GM12878 (cell line): ENCODE data around the gene AXL. TPM values are rescaled to one million over a fixed set of nuclear protein-coding genes. Genes with fewer than 3 reads are reported as not detected.

Source experiments
- BACH1 ChIP-seq: fragments of 450-650 bp; IDR thresholded peaks from 2 replicates; pipeline ENCODE4 v1.6.1; 2017; ENCODE audit warnings: mild to moderate bottlenecking, borderline replicate concordance
- CBFB ChIP-seq: IDR thresholded peaks from 2 replicates; pipeline ENCODE4 v1.6.1; 2016; ENCODE audit warnings: antibody characterized with exemption, low read depth
- CBX3 ChIP-seq: fragments of 200-600 bp; sonication (generic); IDR thresholded peaks from 2 replicates; pipeline ENCODE4 v1.6.1; 2016; ENCODE audit warnings: low read depth, borderline replicate concordance
- CEBPB ChIP-seq, 2 experiments: fragments of 150-350 bp in 1 of 2; IDR thresholded peaks; 2 replicates each; pipeline ENCODE4 v1.6.1; 2012 to 2014; ENCODE audit warnings: low read depth in 2 of 2, low read length in 2 of 2, borderline replicate concordance in 1 of 2, inconsistent platforms in 1 of 2
- CHD2 ChIP-seq: IDR thresholded peaks from 2 replicates; pipeline ENCODE4 v1.6.1; 2011; ENCODE audit warnings: low read depth, low read length, improper control_type of control experiment, borderline replicate concordance
- EGR1 ChIP-seq, 2 experiments: IDR thresholded peaks; 1 replicate in 1 of 2; 2 replicates in 1 of 2; pipeline ENCODE4 v1.6.1; 2011 to 2012; ENCODE audit warnings: low read depth in 2 of 2, low read length in 2 of 2, borderline replicate concordance in 1 of 2, mild to moderate bottlenecking in 1 of 2, moderate library complexity in 1 of 2
- EZH2 ChIP-seq: IDR thresholded peaks from 2 replicates; pipeline ENCODE4 v1.6.1; 2012; ENCODE audit warnings: low read depth, mild to moderate bottlenecking, control low read depth, inconsistent platforms, low read length, borderline replicate concordance; ENCODE audit not compliant: control insufficient read depth
- FOXM1 ChIP-seq: IDR thresholded peaks from 2 replicates; pipeline ENCODE4 v1.6.1; 2012; ENCODE audit warnings: low read depth, mild to moderate bottlenecking, inconsistent platforms, low read length, moderate library complexity
- GABPA ChIP-seq: IDR thresholded peaks from 2 replicates; pipeline ENCODE4 v1.6.1; 2014; ENCODE audit warnings: antibody characterized with exemption, low read depth, mild to moderate bottlenecking, inconsistent platforms
- IKZF2 ChIP-seq, 2 experiments: fragments of 450-650 bp; IDR thresholded peaks; 2 replicates each; pipeline ENCODE4 v1.6.1; 2017; ENCODE audit warnings: mild to moderate bottlenecking in 2 of 2, moderate library complexity in 2 of 2
- IRF4 ChIP-seq: IDR thresholded peaks from 2 replicates; pipeline ENCODE4 v1.6.1; 2011; ENCODE audit warnings: low read depth, low read length
- KDM1A ChIP-seq: fragments of 200-600 bp; sonication (generic); IDR thresholded peaks from 2 replicates; pipeline ENCODE4 v1.6.1; 2016; ENCODE audit warnings: borderline replicate concordance
- MEF2A ChIP-seq: IDR thresholded peaks from 2 replicates; pipeline ENCODE4 v1.6.1; 2011; ENCODE audit warnings: low read depth, mild to moderate bottlenecking, low read length, moderate library complexity; ENCODE audit not compliant: insufficient read depth
- MXI1 ChIP-seq: fragments of 150-350 bp; IDR thresholded peaks from 2 replicates; pipeline ENCODE4 v1.6.1; 2011; ENCODE audit warnings: low read depth, mild to moderate bottlenecking, inconsistent platforms, low read length, improper control_type of control experiment
- MYB ChIP-seq: fragments of 150-350 bp; IDR thresholded peaks from 2 replicates; pipeline ENCODE4 v1.6.1; 2014; ENCODE audit warnings: mild to moderate bottlenecking, low read depth, low read length, borderline replicate concordance
- NR2C1 ChIP-seq: fragments of 450-650 bp; IDR thresholded peaks from 2 replicates; pipeline ENCODE4 v1.6.1; 2017; ENCODE audit warnings: antibody characterized with exemption, mild to moderate bottlenecking, moderate library complexity
- NRF1 ChIP-seq: conservative IDR thresholded peaks from 2 replicates; pipeline ENCODE4 v1.6.1; 2011; ENCODE audit warnings: mild to moderate bottlenecking, low read depth, low read length, improper control_type of control experiment
- POU2F2 ChIP-seq: IDR thresholded peaks from 3 replicates; pipeline ENCODE4 v1.6.1; 2011; ENCODE audit warnings: low read depth, mild to moderate bottlenecking, low read length, borderline replicate concordance
- SIN3A ChIP-seq: IDR thresholded peaks from 2 replicates; pipeline ENCODE4 v1.6.1; 2012; ENCODE audit warnings: low read depth, low read length, improper control_type of control experiment
- SMARCA5 ChIP-seq: fragments of 450-650 bp; IDR thresholded peaks from 2 replicates; pipeline ENCODE4 v1.6.1; 2017; ENCODE audit warnings: mild to moderate bottlenecking
- SREBF1 ChIP-seq: IDR thresholded peaks from 2 replicates; pipeline ENCODE4 v1.6.1; 2012; ENCODE audit warnings: mild to moderate bottlenecking, low read length
- ZNF274 ChIP-seq: IDR thresholded peaks from one replicate; pipeline ENCODE4 v1.8.0; 2011; ENCODE audit not compliant: insufficient read length, insufficient read depth
- ZNF384 ChIP-seq: IDR thresholded peaks from 2 replicates; pipeline ENCODE4 v1.6.1; 2012; ENCODE audit warnings: low read depth, mild to moderate bottlenecking, low read length, improper control_type of control experiment, borderline replicate concordance
- ZNF622 ChIP-seq: fragments of 450-650 bp; IDR thresholded peaks from 2 replicates; pipeline ENCODE4 v1.6.1; 2017; ENCODE audit warnings: mild to moderate bottlenecking, inconsistent platforms
- polyA plus RNA-seq, 11 experiments: library from polyadenylated mRNA; depleted of rRNA in 4 of 11; unstranded in 6 of 11; stranded (reverse) in 5 of 11; fragments of >200 nt; fragmentation: Nextera tagmentation in 4 of 11; fragmentation: Illumina TruSeq in 1 of 11; extraction: Ambion mirVana in 4 of 11; extraction: Trizol in 1 of 11; gene quantifications; 1 replicate in 1 of 11; 2 replicates in 10 of 11; pipeline versions ENCODE4 v1.2.1 to v1.2.3, GENCODE V29; 2011 to 2016; ENCODE audit warnings: inconsistent platforms in 2 of 11, missing spikeins in 2 of 11, low read depth in 1 of 11
- total RNA-seq, 4 experiments: library from RNA; depleted of rRNA in 3 of 4; stranded (reverse); fragments of >200 nt in 3 of 4; fragmentation: Illumina TruSeq in 1 of 4; extraction: Trizol in 1 of 4; gene quantifications; 2 replicates each; pipeline versions ENCODE4 v1.2.1 to v1.2.3, GENCODE V29; 2013 to 2021
- TF ChIP-seq, protein P1 (sequence below): fragments of 450-650 bp; IDR thresholded peaks from 2 replicates; pipeline ENCODE4 v1.6.1; 2014; ENCODE audit warnings: mild to moderate bottlenecking
- TF ChIP-seq, protein P2 (sequence below): fragments of 450-650 bp; formaldehyde crosslinking; IDR thresholded peaks from 2 replicates; pipeline ENCODE4 v1.4.0; 2020; ENCODE audit warnings: mild to moderate bottlenecking, moderate library complexity

AXL gene
- total and polyA plus RNA-seq, 10 of the 15 experiments (the other 5 are each of a cell fraction or from before 2014, with no cell fraction given), result under 0.01 to 0.33 (median 0.07) TPM; not detected in 4

DNA sequence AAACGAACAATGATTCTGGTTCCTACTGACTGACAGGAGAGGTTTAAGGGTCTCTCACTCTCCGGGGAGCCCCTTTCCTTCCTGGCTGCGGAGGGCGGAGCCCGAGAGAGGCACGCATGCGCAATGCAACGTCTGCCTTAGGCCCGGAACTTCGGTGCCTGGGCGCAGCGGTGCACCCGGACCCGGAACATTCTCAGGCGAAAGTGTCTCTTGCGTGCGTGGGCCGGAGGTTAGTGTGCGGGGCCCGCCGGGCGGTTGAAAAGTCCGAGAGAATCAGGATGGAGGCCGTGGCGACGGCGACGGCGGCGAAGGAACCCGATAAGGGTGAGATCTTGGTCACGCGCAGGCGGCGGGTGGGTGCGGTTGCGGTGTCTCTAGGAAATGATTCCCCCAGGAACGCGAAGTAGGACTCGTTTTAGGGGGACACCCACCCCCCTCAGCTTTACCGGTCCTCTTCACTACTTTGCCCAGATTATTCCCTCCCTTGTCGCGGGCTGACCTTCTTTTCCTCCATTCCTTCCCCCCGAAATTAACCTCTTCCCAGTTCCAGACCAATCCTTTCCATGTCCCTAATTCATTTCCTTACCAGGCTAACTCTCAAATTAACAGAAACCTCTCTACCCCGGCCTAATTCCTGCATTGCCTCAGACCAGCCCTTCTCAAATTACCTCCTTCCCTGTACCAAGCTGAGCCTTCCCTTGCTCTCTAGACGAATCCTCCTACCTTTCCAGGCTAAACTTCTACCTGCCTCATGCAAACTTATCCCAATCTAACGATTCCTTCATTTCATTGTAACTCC lies 91.2 kb downstream of the AXL start, which contains the start of gene CCDC97 (continued):
- TF ChIP-seq IKZF2 (IDR thresholded peaks at IDR 0.05) (peak; percentile 65 to 85), POU2F2 (peak; percentile 84; the same call in 2 of the 3 replicates), IRF4 (no peak; the same call in 1 of the 2 replicates), EGR1 (IDR thresholded peaks at IDR 0.05; ENCODE audit: borderline replicate concordance in 1 of 2, low read depth in 2 of 2, low read length in 2 of 2) (peak in 1 of 2 experiments; percentile 73; a peak in 2 of 3 replicates), MYB (no peak), ZNF274 (no peak), NR2C1 (peak; percentile 79), SREBF1 (no peak), KDM1A (no peak), CBFB (peak; percentile 98), CBX3 (no peak), NRF1 (peak; percentile 84), MEF2A (0 out of 2 replicates have a peak, but pooled peaks have one; percentile 31), SMARCA5 (peak; percentile 78), SIN3A (peak; percentile 82; the same call in 1 of the 2 replicates), FOXM1 (peak; percentile 61; the same call in 1 of the 2 replicates), CHD2 (peak; percentile 52), ZNF622 (no peak), ZNF384 (no peak), EZH2 (no peak), MXI1 (peak; percentile 75; the same call in 1 of the 2 replicates), GABPA (peak; percentile 92), BACH1 (peak; percentile 76; the same call in 1 of the 2 replicates), CEBPB (IDR thresholded peaks at IDR 0.05; ENCODE audit: borderline replicate concordance in 1 of 2, low read depth in 2 of 2, low read length in 2 of 2) (no peak)
- TF ChIP-seq, protein P1, sequence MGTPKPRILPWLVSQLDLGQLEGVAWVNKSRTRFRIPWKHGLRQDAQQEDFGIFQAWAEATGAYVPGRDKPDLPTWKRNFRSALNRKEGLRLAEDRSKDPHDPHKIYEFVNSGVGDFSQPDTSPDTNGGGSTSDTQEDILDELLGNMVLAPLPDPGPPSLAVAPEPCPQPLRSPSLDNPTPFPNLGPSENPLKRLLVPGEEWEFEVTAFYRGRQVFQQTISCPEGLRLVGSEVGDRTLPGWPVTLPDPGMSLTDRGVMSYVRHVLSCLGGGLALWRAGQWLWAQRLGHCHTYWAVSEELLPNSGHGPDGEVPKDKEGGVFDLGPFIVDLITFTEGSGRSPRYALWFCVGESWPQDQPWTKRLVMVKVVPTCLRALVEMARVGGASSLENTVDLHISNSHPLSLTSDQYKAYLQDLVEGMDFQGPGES, result peak; percentile 56; the same call in 1 of the 2 replicates
- TF ChIP-seq, protein P2, sequence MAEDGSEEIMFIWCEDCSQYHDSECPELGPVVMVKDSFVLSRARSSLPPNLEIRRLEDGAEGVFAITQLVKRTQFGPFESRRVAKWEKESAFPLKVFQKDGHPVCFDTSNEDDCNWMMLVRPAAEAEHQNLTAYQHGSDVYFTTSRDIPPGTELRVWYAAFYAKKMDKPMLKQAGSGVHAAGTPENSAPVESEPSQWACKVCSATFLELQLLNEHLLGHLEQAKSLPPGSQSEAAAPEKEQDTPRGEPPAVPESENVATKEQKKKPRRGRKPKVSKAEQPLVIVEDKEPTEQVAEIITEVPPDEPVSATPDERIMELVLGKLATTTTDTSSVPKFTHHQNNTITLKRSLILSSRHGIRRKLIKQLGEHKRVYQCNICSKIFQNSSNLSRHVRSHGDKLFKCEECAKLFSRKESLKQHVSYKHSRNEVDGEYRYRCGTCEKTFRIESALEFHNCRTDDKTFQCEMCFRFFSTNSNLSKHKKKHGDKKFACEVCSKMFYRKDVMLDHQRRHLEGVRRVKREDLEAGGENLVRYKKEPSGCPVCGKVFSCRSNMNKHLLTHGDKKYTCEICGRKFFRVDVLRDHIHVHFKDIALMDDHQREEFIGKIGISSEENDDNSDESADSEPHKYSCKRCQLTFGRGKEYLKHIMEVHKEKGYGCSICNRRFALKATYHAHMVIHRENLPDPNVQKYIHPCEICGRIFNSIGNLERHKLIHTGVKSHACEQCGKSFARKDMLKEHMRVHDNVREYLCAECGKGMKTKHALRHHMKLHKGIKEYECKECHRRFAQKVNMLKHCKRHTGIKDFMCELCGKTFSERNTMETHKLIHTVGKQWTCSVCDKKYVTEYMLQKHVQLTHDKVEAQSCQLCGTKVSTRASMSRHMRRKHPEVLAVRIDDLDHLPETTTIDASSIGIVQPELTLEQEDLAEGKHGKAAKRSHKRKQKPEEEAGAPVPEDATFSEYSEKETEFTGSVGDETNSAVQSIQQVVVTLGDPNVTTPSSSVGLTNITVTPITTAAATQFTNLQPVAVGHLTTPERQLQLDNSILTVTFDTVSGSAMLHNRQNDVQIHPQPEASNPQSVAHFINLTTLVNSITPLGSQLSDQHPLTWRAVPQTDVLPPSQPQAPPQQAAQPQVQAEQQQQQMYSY (CRISPR knock-in tag), result no peak
